ENCODE results near the gene KCNN3.
A peak's percentile ranks its signal among the peaks of the same experiment; 100 is the strongest.

KCNN3 gene

GRCh38 chr1:154838988-154839387 lies 31.1 kb downstream of the KCNN3 start:
- DNase-seq, result no peak

GRCh38 chr1:154838461-154838860 lies 31.6 kb downstream of the KCNN3 start:
- no peak for DNase-seq

GRCh38 chr1:154837672-154838171 lies 32.4 kb downstream of the KCNN3 start:
- peak; percentile 33 for DNase-seq

GRCh38 chr1:154837034-154837671 lies 32.9 kb downstream of the KCNN3 start:
- DNase-seq, result no peak

GRCh38 chr1:154835531-154836324 lies 34.4 kb downstream of the KCNN3 start:
- no peak for DNase-seq

- no peak for DNase-seq
Measured at GRCh38 chr1:154833841-154834240, 36.2 kb downstream of the KCNN3 start.

GRCh38 chr1:154833209-154833608 lies 36.9 kb downstream of the KCNN3 start:
- no peak for DNase-seq

GRCh38 chr1:154832384-154832783 lies 37.7 kb downstream of the KCNN3 start:
- no peak for DNase-seq

GRCh38 chr1:154831462-154831861 lies 38.6 kb downstream of the KCNN3 start:
- no peak for DNase-seq

- DNase-seq, result no peak
Measured at GRCh38 chr1:154829062-154829461, 41.0 kb downstream of the KCNN3 start.

- no peak for DNase-seq
Measured at GRCh38 chr1:154824179-154825000, 45.7 kb downstream of the KCNN3 start.

GRCh38 chr1:154822717-154823116 lies 47.4 kb downstream of the KCNN3 start:
- no peak for DNase-seq

- DNase-seq, result no peak
Measured at GRCh38 chr1:154822233-154822632, 47.8 kb downstream of the KCNN3 start.

- DNase-seq, result no peak
Measured at GRCh38 chr1:154821083-154821482, 49.0 kb downstream of the KCNN3 start.

- no peak for DNase-seq
Measured at GRCh38 chr1:154820646-154821045, 49.4 kb downstream of the KCNN3 start.

- DNase-seq, result no peak
Measured at GRCh38 chr1:154819628-154820590, 50.2 kb downstream of the KCNN3 start.

GRCh38 chr1:154818911-154819310 lies 51.2 kb downstream of the KCNN3 start:
- DNase-seq, result no peak

GRCh38 chr1:154816937-154817336 lies 53.1 kb downstream of the KCNN3 start:
- no peak for DNase-seq

- no peak for DNase-seq
Measured at GRCh38 chr1:154816369-154816768, 53.7 kb downstream of the KCNN3 start.

GRCh38 chr1:154813846-154814505 lies 56.1 kb downstream of the KCNN3 start:
- no peak for DNase-seq

- DNase-seq, result peak; percentile 98
Measured at GRCh38 chr1:154813300-154813816, 56.7 kb downstream of the KCNN3 start.

All from DMS153 (cell line).